Right lobe of liver (tissue), 4 donors: ENCODE results near the gene BCL2L12.

Experiments used
- CTCF ChIP-seq, 4 donors: fragments of 200-600 bp in 3 of 4; fragments of 450-650 bp in 1 of 4; IDR thresholded peaks; one replicate each; pipeline versions ENCODE4 v1.5.1 to v1.8.0; 2016 to 2022; ENCODE audit warnings: antibody characterized with exemption in 4 of 4, mild to moderate bottlenecking in 2 of 4
- POLR2A ChIP-seq: fragments of 450-650 bp; IDR thresholded peaks from one replicate; pipeline ENCODE4 v1.6.1; 2017; ENCODE audit warnings: antibody characterized with exemption, mild to moderate bottlenecking
- donor health status: DM: no; HTN: no; CAD: no.
- donor health status: DM: no; HTN: no; CAD: no.
- donor health status: DM: no; HTN: yes; CAD: no.

GRCh38 chr19:49688531-49689132 lies 22.9 kb downstream of the BCL2L12 start:
- TF ChIP-seq CTCF (IDR thresholded peaks at IDR 0.05) (no peak), POLR2A (no peak)
